ENCODE data around the gene PLEKHH1. TPM values are rescaled to one million over a fixed set of nuclear protein-coding genes. Genes with fewer than 3 reads are reported as not detected.

Gene PLEKHH1
- total and polyA plus RNA-seq, 9 of the 15 experiments (the other 6 are each of a cell fraction or from before 2014, with no cell fraction given) = 0.76 to 5.9 (median 2.9) TPM

DNA sequence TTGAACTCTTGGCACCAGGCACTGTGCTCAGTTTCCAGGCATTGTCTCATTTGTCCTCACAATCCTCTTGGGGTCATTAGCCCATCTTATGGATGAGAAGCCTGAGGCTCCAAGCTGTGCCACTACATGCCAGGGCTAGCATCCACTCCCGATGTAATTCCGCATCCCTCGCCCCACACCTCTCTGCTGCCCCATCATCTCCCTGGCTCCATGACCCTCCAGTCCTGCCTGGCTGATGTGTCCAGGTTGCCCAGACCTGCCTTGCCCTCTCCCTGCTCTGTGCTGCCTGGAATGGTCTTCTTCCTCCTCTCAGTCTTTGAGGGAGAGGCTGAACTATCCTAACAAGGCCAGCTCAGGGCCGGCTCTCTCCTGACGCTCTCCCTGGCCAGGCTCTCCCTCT, 39.5 kb downstream of the PLEKHH1 start (continued):
- no peak for TF ChIP-seq KDM1A (IDR thresholded peaks at IDR 0.05)
- TF ChIP-seq NFIC (IDR thresholded peaks at IDR 0.05) = no peak
- TF ChIP-seq NONO (IDR thresholded peaks at IDR 0.05; ENCODE audit: low read depth in 2 of 2, low read length in 1 of 2) = no peak
- TF ChIP-seq ZNF766 (CRISPR knock-in tag; conservative IDR thresholded peaks at IDR 0.05) = no peak
- TF ChIP-seq, protein P1, sequence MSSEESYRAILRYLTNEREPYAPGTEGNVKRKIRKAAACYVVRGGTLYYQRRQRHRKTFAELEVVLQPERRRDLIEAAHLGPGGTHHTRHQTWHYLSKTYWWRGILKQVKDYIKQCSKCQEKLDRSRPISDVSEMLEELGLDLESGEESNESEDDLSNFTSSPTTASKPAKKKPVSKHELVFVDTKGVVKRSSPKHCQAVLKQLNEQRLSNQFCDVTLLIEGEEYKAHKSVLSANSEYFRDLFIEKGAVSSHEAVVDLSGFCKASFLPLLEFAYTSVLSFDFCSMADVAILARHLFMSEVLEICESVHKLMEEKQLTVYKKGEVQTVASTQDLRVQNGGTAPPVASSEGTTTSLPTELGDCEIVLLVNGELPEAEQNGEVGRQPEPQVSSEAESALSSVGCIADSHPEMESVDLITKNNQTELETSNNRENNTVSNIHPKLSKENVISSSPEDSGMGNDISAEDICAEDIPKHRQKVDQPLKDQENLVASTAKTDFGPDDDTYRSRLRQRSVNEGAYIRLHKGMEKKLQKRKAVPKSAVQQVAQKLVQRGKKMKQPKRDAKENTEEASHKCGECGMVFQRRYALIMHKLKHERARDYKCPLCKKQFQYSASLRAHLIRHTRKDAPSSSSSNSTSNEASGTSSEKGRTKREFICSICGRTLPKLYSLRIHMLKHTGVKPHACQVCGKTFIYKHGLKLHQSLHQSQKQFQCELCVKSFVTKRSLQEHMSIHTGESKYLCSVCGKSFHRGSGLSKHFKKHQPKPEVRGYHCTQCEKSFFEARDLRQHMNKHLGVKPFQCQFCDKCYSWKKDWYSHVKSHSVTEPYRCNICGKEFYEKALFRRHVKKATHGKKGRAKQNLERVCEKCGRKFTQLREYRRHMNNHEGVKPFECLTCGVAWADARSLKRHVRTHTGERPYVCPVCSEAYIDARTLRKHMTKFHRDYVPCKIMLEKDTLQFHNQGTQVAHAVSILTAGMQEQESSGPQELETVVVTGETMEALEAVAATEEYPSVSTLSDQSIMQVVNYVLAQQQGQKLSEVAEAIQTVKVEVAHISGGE (CRISPR knock-in tag; IDR thresholded peaks at IDR 0.05) = no peak
- TF ChIP-seq ARID3B (CRISPR knock-in tag; IDR thresholded peaks at IDR 0.05; ENCODE audit: borderline replicate concordance) = no peak
- TF ChIP-seq BACH1 (tag; IDR thresholded peaks at IDR 0.05) = no peak

Data from K562 (cell line).